Right hindlimb (tissue), 1 donor: Measurements from ENCODE around the gene ELK4.

Source experiments
- DNase-seq: peaks from one replicate; pipeline ENCODE4 v3.0.0-alpha.2; 2018

The ELK4 gene

GRCh38 chr1:205579711-205580110 lies 52.1 kb downstream of the ELK4 start:
- DNase-seq: no peak

DNA sequence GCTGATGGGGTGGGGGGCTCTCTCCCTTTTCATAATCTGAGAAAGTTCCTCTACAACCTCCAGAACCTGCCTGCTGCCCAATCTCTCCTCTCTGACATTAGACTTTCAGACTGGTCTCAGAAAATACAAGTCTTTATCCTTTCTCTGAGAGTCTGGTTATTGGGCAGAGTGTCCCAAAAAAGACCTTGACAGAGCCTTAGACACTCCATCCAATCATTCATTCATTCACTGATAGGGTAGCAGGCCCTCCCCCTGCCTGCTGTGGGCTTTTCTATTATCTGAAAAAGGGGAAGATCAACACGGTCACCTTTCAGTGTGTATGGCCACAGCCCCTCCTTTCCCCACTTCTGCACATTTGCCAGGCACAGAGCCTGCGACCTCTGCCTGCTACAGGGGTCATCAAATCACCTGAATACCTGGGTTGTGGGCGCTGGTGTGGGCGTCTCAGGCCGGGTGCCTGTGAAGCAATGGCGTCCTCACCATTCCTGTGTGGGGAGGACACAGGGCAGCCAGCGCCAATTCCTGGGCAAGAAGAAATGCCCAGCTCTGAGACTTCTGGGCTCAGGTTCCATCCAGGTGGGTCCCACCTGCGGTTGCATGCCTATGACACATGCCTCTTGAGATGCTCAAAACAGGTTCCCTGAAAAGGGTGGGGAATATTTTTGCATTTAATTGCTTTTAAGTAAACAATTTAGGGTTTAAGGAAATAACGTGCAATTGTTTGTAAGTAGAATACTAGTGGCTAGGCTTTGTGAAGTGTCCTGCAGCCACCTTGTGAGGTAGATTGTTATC lies 52.8 kb downstream of the ELK4 start:
- DNase-seq: no peak

- no peak for DNase-seq
These were observed 53.7 kb downstream of the ELK4 start for GRCh38 chr1:205577874-205578658.

GRCh38 chr1:205576805-205577761 lies 54.7 kb downstream of the ELK4 start:
- no peak for DNase-seq

DNA sequence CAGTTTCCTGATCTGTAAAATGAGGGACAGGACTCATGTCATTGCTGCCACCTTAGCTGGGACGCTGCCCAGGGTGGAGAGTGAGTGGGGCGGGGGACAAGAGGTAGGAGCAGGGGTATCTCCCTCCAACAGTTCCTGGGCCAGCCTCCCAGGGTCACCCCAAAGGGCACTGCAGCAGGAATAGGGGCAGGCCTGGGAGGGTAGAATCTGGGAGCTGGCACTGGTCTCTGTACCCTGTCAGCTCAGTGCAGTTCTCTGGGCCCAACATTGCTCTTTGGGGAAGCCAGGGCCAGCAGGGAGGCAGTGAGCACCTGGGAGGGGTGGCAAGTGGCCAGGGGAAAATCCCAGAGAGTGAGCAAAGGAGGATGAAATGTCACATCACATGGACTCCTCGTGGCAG lies 55.8 kb downstream of the ELK4 start:
- no peak for DNase-seq

DNA sequence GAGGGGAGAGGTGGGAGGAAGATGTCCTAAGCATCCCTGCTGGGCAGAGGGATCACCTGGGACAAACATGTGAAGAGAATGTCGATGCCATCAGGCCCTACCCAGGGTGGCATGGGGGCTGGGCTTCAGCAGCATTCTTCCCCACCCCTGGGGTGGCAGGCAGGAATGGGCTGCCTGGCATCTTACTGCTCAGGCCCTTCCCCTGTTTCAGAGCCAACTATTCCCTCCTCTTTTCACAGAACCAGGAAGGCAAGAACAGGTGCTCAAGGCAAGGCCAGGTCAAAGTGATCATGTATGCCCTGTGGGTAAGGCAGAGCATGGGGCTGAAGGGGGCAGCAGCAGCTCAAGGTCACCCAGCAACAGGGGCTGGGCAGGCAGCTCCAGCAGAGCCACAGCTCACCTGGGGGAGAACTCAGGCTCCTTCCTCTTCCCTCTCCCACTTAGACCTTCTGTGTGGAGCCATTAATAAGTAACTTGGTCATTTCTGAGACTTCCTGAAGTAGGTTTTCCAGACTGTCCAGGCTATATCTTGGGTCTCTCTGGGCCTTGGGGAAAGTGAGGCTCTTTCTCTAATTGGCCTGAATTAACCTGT lies 56.4 kb downstream of the ELK4 start:
- DNase-seq: no peak

DNA sequence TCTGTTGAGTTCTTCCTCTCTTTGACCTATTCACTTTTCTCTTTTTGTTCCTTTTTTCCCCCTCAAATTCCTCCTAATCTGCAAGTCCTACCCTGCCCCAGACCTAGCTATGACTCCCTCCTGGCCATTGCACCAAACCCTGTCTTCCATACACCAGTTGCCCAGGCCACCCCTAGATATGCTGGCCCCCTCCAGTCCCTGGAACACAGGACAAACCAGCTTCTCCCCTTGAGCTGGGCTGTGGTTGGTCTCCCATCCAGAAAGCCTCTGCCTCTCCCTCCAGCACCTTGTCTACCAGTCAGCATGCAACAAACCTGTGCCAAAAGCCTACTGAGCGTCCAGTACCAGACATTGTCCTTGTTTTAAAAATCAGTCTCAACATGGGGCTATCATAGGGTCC lies 59.4 kb downstream of the ELK4 start:
- no peak for DNase-seq

DNA sequence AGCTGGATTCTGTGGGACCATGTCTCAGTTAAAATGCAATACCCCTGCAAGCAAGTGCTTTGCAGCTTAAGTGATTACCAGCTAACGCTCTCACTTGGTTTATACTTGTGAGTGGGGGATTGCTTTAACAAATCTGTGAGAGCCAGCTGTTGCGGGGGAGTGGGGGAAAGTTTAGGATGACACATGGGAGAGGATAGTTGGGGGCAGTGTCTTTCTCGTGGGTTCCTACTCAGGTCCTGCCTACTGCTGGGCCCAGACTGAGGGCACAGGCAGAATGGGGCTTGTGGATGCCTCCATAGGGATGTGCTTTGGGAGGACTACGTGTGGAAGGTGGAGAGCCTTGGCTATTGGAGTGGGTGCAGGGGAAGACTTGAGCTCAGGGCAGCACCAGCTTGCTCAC lies 60.1 kb downstream of the ELK4 start:
- no peak for DNase-seq

GRCh38 chr1:205570796-205571537 lies 60.8 kb downstream of the ELK4 start:
- no peak for DNase-seq

- DNase-seq: no peak
These were observed 61.7 kb downstream of the ELK4 start for GRCh38 chr1:205570173-205570501.

- DNase-seq: no peak
These were observed 62.2 kb downstream of the ELK4 start for GRCh38 chr1:205569411-205570172.

DNA sequence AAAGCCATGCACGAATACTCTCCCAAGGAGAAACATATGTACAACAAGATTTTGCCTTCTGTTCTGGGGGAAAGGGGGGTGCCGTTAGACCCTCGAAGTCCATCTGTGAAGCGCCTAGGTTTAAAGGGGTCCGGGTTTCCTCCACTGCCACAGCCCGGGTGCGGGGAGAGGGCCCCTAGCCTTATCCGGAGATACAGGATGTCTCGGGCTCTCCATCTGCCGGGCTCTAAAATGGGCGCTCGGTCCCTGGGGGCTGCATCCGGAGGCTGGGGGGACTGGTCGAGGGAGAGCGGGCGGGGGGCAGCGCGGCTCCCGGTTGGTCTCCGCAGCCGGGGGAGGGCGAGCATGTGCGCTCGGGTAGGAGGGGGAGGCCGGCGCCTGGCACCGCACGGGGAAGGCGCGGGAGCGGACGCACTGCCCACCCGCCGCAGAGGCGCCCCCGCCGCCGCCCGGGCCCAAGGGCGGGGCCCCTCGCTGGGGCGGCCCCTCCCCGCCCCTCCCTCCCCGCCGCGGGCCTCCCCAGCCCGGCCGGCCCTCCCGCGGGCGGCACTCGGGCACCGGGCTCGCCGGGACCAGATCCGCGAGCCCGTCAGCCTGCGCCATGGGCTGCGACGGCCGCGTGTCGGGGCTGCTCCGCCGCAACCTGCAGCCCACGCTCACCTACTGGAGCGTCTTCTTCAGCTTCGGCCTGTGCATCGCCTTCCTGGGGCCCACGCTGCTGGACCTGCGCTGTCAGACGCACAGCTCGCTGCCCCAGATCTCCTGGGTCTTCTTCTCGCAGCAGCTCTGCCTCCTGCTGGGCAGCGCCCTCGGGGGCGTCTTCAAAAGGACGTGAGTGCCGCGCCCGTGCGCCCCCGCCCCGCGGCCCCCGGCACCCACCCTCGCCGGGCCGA lies 63.1 kb downstream of the ELK4 start:
- DNase-seq: no peak

DNA sequence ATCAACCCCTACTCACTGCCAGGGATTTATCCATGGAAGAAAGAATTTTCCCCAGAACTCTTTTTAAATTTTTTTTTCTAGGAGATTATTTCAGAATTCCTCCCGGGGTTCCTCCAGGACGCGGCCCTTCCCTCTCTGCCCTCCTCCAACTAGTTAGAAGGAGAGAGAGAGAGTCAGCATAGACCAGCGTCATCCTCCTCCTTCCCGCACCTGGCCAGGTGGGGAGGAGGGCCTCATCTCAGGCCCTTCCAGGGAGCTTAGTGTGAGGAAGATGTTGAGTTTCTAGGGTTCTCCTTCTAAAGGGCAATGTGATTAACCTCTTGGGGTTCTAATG lies 63.7 kb downstream of the ELK4 start:
- DNase-seq: no peak

DNA sequence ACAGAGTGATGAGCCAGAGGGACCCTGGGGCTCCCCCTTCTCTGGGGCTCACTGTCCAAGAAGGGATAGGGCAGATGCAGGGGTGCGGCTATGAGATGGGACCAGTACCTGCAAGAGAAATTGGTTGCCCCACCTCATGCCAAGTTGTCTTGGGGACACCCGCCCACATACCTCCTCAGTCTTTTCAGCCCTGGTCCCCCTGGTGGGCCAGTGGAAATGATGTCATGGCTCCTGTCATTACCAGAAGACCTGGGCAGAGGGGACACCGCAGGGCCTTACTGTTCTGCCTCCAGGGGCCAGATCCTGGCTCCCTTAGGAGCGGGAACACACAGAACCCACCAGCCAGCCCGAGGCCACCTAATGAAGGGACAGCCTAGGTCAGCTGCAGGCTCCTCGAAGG lies 64.1 kb downstream of the ELK4 start:
- DNase-seq: no peak

- no peak for DNase-seq
These were observed 66.0 kb downstream of the ELK4 start for GRCh38 chr1:205565799-205566198.

- no peak for DNase-seq
These were observed 67.8 kb downstream of the ELK4 start for GRCh38 chr1:205563927-205564441.

- DNase-seq: no peak
These were observed 70.2 kb downstream of the ELK4 start for GRCh38 chr1:205561501-205562203.
